ENCODE results near the gene PGLYRP2.

Gene PGLYRP2

DNA sequence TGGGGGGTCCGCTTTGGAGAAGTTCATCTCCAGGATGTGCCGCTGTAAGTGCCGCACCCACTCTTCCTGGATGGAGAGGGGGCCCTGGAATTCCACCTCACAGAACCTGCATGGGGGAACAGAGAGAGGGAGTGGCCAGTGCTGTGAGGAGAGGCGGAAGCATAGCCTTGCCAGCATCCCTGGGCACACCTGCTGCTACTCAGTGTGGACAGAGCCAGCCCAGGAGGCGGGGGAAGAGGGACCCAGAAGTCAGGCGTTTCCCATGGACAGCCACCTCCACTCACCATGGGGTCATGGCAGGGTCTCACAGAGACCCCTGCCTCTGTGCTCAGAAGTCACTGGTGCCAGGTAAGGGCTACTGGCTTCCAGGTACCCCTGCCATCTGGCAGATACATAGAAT, 56.2 kb downstream of the PGLYRP2 start:
- no peak for DNase-seq

DNA sequence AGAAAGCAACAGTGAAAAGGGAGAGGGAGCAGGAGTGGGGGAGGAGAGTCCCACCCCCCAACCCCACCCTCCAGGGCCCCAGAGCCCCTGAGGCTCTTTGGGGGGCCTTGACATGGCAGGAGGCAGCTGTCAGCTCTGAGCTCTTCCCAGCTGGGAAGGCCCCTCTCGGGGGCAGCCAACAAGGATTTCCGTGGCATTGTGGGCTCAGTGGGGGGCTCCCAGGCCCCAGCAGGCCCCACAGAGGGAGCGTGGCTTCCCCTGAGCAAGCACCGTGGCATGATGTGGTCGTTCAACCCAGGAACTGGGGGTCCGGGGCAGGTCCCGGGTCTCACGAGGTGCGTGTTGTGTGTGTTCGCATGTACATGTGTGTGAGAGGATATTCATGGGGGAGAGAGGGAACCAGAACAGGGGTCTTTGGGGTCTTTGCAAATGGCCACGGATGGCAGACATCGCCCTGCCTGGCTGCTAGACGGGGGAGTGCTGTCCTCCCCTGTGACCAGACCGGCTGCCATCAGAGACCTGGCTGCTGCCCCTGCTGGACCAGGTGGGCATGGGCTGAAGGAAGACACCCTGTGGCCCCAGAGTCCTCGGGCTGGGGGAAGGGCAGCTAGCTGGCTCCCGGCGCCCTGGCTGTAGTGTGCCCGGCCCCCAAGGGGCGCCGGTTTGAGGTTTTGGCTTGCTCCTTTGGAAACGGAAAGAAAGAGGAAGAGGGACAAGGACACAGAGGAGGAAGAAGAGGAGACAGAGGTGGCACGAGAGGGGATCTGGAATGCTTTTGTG, 56.8 kb downstream of the PGLYRP2 start:
- DNase-seq: no peak

DNA sequence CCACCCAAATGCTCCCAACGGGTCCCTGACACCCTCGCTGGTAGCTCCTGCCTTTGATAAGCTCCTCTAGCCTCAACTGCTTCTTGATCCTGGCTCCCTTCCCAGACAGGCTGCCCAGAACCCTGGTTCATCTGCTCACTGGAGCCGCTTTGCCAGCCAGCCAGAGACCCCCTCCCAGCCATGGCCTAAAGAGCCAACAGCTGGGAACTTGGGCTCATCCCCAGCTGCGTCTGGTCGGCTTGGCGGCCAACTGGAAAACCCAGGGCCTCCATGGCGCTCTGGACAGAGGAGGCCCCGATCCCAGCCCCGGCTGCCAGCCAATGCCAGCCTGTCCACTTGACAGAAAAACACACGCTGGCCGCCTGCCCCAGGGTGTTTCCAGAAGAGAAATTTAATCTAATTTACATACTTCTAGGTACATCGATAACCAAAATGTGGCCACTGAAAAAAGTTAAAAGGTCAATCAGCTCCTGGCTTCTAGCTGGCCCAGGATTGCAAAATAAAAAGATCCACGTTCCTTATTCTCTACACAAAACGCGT, 57.5 kb downstream of the PGLYRP2 start:
- DNase-seq: no peak

DNA sequence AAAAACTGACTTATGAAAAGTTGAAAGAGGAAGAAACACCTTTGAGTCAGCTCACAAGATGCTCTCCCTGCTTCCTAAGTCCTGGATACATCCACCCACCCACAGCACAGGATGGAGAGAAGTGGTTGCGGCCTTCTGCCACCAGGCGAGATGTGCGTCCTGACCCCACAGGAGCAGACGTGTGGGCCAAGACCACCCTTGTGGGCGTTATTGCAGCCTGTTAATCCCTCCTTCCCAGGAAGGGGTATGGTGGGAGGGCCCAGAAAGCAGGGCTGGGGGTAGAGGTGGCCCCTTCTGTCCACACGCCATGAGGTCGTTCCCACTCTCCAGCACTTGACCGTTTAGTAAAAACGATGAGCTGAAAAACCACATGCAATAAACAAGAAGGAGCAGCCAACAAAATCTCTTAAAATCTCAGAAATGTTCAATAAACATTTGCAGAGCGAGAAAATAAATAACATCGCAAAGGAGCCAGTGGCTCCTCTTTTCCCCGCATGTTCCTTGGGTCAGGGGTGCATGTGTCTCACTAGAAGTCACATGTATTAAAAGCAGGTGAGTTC, 58.1 kb downstream of the PGLYRP2 start:
- no peak for DNase-seq

DNA sequence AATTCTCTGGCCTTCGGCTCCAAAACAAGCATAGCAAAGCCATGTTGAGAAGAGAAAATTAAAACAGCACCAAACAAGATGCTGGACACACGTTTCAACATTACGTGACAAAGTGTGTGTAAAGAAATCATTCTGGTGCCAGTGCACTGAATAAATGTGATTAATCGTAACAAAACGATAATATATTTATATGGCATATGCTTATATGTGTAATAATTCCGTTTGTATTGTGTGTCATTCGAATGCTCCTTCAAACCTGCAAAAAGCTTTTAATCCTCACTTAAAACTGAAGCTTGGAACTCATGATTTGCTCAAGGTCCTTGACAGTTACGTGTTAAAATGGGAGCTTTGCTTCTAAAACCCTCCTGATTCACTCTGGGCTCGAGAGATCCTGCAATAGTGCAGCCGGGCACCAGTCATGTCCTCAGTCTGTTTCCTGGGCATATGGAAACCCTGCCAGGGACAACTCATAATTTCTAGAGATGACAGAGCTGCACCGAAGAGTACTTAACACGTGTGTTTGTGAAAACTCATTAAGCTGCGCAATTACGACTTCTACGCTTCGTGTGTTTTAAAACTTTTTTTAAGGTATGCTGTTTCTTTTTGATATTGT, 59.8 kb downstream of the PGLYRP2 start:
- no peak for DNase-seq

All from CD4-positive, alpha-beta T cell treated with Interferon gamma for 1 hour (primary cell).